ENCODE measurements around the gene DCP1B. TPM values are rescaled to one million over a fixed set of nuclear protein-coding genes. Genes with fewer than 3 reads are reported as not detected.

Gene DCP1B
- total RNA-seq, 2 donors from 2014 or later, result 9.7 to 10.5 TPM

DNA sequence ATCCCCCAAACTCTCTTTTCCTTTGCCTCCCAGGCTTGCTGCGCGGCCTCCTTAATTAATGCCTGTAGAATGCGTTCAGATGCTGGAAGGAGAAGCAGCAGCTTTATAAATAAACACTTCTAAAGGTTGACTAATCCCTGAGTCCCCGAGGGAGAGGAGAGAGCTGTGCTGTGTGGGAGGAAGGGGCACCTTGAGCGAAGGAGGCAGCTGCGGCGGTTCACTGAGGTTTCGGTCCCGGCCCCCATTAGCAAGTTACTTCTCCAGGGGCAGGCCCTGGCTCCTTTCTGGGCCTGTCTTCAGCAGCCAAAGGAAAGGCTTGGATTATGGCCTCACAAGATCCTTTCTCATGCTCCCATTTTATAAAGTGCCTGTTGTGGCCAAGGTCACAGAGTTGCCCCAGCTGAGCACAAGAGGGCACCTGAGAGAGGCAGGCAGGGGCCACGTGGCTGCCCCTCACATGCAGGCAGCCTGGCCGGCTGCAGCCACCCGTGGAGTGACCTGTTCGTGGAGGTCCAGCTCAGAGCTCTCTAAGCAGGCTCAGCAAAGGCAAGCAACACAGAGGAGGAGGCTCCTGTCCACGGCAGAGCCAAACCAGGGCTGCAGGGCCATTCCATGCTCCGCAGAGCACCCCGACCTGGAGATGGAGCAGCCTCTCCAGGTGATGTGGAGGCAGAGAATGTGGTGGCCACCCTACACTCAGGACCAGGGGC is 70.8 kb downstream of the DCP1B start:
- Mint-ChIP-seq H3K27ac (no peak overlapping the region), H3K4me1 (peaks cover 17% of the 10 kb centered on the region), H3K27me3 (no peaks in the 10 kb centered on the region), H3K4me3 (no peak overlapping the region), H3K36me3 (ENCODE audit: low read depth) (peaks cover 5% of the 10 kb centered on the region)
- no peaks in the 10 kb centered on the region for H3K9me3 ChIP-seq (ENCODE audit: control insufficient read depth, low read length, poor library complexity, severe bottlenecking)
- no peak for ATAC-seq
- no peak for DNase-seq

DNA sequence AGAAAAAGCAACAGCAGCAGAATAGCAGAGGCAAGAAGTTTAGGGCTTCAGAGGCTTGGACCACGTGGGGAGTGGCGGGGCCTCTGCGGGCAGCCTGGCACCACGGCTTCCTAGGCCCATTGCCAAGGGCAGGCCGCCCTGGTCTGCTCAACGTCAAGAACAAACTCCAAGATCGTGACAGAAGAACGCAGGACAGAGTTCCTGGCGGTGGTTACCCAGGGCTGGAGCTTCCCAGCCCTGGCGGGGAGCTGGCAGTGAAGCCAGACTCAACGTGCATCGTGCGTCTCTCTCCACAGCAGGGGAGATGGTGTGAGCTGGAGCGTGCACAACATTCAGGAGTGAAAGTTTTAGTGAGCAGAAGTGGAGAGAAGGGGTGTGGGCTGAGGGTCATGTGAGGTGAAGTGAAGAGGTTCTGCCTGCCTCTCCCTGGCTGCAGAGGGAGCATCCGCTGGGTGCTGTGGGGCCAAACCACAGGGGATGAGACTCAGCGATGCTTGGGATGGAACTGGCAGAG is 71.9 kb downstream of the DCP1B start:
- no peak overlapping the region for H3K27ac Mint-ChIP-seq
- H3K4me3 Mint-ChIP-seq, result no peak overlapping the region
- ATAC-seq (no peak), DNase-seq (no peak)
- H3K4me1 Mint-ChIP-seq, result peaks cover 17% of the 10 kb centered on the region
- no peaks in the 10 kb centered on the region for H3K9me3 ChIP-seq (ENCODE audit: control insufficient read depth, low read length, poor library complexity, severe bottlenecking)
- no peaks in the 10 kb centered on the region for H3K27me3 Mint-ChIP-seq
- peaks cover 5% of the 10 kb centered on the region for H3K36me3 Mint-ChIP-seq (ENCODE audit: low read depth)

DNA sequence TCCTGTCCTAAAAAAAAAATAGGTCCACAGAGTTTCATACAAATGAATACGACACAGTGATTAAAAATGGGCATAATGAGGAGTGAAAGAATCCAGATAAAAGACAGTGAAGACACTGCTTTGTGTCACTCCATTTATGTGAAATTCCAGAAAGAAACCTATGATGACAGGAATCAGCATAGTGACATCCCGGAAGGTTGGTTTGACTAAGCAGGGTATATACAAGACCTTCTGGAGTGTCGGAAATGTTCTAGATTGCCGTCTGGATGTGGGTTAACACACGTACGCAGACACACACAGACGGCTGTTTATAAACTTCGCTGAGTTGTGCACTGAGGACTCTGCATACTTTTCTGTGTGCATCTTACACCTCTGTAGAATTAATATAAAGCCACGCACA is 72.6 kb downstream of the DCP1B start:
- Mint-ChIP-seq H3K27me3 (peaks cover under 1% of the 10 kb centered on the region), H3K4me3 (no peak overlapping the region), H3K4me1 (peaks cover 17% of the 10 kb centered on the region), H3K27ac (no peak overlapping the region), H3K36me3 (ENCODE audit: low read depth) (peaks cover 5% of the 10 kb centered on the region)
- ATAC-seq, result no peak
- no peaks in the 10 kb centered on the region for H3K9me3 ChIP-seq (ENCODE audit: control insufficient read depth, low read length, poor library complexity, severe bottlenecking)
- DNase-seq, result no peak

DNA sequence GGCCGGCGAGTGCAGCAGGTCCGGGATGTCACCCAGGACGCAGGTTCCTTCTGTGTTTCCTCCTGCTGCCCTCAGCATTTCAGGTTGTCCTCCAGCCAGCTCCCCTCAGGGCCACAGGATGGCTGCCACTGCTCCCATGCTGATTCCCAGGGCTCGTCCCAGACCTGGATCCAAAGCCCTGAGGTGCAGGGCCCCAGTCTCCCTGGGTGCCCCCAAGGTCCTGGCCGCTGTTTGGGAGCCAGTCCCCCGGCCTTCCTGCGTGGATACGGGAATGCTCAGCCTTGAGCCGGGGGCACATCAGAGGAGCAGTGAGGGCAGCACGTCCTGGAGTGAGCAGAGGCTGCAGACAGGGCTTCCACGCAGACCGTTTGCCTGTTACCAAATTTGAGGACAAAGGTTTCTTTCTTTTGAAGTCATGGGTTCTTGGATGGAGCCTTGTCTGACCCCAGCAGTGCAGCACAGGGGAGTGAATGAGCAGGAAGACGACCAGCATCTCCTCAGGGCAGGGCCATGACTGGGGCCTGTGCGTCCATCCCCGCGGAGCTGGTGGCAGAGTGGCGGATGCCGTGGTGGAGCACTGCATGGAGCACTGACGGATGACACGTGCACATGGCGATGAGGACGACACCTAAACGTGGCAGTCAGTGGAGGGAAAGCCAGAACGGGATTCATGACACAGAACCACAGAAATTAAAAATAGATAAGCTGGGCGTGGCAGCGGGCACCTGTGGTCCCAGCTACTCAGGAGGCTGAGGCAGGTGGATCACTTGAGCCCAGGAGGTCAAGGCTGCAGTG is 73.3 kb downstream of the DCP1B start:
- H3K36me3 Mint-ChIP-seq (ENCODE audit: low read depth), result peaks cover 2% of the 10 kb centered on the region
- peaks cover 17% of the 10 kb centered on the region for H3K4me1 Mint-ChIP-seq
- ATAC-seq (no peak), DNase-seq (no peak)
- H3K9me3 ChIP-seq (ENCODE audit: control insufficient read depth, low read length, poor library complexity, severe bottlenecking), result no peaks in the 10 kb centered on the region
- H3K4me3 Mint-ChIP-seq, result no peak overlapping the region
- H3K27me3 Mint-ChIP-seq, result peaks cover 7% of the 10 kb centered on the region
- H3K27ac Mint-ChIP-seq, result peak overlapping the region; percentile 63

DNA sequence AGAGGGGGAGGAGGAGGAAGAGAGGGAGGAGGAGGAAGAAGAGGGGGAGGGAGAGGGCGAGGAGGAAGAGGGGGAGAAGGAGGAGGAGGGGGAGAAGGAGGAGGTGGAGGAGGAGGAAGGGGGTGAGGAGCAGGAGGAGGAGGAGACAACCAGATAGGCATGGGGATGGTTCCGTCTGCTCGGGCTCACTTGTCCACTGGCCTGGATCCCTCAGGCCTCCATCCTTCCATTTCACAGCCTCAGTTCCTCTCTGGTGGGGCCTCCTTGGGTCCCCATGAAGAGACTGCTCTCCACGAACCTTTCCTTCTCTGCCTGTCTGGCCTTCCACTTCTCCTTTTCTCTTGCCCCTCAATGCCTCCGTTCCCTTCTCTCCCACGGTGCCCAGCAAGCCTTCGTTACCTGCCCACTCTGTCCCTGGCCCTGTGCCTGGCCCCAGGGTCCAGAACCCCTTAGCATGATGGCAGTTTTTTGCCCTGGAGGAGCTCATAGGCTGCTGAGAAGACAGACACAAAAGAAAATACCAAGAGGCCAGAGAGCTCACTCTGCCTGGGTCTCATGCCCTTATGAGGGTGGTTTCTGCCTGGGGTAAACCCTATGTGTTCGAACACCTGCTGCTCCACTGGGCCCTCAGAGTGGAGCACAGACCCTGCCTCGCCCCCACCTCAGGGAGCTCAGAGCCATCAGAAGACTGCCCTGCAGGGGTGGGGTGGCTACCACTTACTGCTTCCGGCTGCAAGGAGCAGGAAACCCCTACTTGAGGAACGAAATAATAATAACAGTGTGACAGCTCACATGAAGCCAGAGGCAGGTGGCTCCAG is 74.1 kb downstream of the DCP1B start:
- H3K9me3 ChIP-seq (ENCODE audit: control insufficient read depth, low read length, poor library complexity, severe bottlenecking), result no peaks in the 10 kb centered on the region
- Mint-ChIP-seq H3K27me3 (peaks cover 7% of the 10 kb centered on the region), H3K27ac (peak overlapping the region; percentile 63), H3K4me3 (peak overlapping the region; percentile 47), H3K4me1 (peaks cover 16% of the 10 kb centered on the region), H3K36me3 (ENCODE audit: low read depth) (peaks cover 2% of the 10 kb centered on the region)
- no peak for DNase-seq
- no peak for ATAC-seq

DNA sequence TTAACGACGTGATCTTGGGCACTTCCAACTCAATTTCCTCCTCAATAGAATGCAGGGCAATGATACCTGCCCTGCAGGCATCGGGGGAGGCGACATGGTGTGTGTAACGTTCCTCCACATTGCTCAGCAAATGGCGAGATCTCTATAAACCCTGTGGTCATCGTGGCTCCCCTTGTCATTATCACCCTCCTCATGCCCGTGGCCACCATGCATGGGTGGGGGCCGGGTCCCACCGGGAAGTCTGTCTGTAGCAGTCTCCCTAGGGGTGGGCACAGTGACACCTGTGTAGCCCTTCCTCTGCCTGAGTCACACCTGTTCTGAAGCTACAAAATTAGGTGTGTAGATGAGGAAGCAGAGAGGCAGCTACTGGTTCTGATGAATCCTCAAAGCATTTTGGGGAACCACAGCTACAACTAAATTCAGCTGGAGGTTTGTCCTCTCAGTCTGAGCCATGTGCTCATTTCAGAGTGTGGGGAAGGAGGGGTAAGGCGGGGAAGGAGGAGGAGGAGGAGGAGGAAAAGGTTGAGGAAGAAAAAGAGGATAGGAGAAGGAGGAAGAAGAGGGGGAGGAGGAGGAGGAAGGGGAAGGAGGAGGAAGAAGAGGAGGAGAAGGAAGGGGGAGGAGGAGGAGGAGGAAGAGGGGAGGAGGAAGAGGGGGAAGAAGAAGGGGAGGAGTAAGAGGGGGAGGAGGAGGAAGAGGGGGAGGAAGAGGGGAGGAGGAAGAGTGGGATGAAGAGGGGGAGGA is 74.8 kb downstream of the DCP1B start:
- Mint-ChIP-seq H3K27ac (no peak overlapping the region), H3K4me3 (no peak overlapping the region), H3K36me3 (ENCODE audit: low read depth) (no peaks in the 10 kb centered on the region), H3K4me1 (peaks cover 22% of the 10 kb centered on the region), H3K27me3 (peaks cover 7% of the 10 kb centered on the region)
- no peak for DNase-seq
- no peaks in the 10 kb centered on the region for H3K9me3 ChIP-seq (ENCODE audit: control insufficient read depth, low read length, poor library complexity, severe bottlenecking)
- ATAC-seq, result no peak

DNA sequence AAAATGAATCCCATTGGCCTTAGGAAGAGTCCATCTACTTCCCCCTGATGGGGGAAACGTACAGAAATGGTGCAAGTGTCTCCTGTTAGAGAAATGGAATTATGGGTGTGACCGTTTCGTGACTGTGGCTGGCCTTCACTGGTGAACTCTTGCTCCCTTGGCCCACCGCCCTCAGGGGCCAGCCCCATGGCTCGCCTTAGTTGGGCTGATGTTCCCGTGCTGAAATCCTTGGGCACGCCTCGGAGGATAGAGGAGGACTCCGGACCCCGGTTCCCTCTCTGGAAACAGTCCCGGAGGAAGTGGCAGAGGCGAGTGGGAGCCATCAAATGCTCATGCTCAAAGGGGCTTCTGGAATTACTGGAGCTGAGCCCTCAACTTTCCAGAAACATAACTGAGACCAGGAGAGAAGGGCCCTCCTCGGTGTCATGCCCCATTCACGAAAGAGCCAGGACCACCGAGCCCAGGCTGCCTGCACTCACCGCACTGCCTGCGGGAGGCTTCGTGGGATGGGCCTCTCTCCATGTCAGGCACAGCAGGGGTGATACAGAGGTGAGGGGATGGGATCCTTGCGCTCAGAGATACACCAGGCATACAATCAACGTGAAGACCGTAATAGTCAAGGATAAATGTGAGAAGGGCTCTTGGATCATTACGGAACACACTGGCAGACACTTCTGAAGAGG is 75.7 kb downstream of the DCP1B start:
- no peak overlapping the region for H3K27ac Mint-ChIP-seq
- no peak for DNase-seq
- H3K36me3 Mint-ChIP-seq (ENCODE audit: low read depth), result no peaks in the 10 kb centered on the region
- no peak for ATAC-seq
- no peak overlapping the region for H3K4me3 Mint-ChIP-seq
- peaks cover 22% of the 10 kb centered on the region for H3K4me1 Mint-ChIP-seq
- H3K27me3 Mint-ChIP-seq, result peaks cover 9% of the 10 kb centered on the region
- no peaks in the 10 kb centered on the region for H3K9me3 ChIP-seq (ENCODE audit: control insufficient read depth, low read length, poor library complexity, severe bottlenecking)

DNA sequence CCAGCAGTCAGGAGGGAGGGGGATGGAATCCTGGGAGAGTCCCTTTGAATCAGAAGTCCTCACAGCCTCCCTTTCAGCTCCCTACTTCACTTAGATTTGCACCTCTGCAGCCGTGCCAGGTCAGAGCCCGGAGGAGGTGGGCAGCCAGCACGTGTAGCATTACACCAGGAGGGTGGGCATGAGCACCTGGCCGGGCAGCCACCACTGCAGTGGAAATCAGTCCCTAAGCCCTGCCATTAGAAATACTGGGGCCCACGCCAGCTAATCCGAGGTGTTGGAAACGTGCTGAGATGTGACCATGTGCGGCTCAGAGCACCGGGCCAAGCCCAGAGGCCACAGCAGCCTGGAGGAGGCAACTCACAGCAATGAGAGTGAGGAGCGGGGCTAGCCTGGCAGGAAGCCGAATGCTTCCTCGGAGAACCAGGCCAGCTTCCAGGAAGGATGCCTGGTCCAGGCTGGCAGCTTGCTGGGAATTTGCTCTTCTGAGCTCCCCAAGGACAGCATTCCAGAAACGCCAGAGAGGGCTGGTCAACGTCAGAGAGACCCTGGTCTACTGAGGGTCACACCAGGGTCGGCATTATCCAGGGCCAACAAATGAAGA is 76.4 kb downstream of the DCP1B start:
- H3K9me3 ChIP-seq (ENCODE audit: control insufficient read depth, low read length, poor library complexity, severe bottlenecking), result no peaks in the 10 kb centered on the region
- H3K4me3 Mint-ChIP-seq, result no peak overlapping the region
- peaks cover 2% of the 10 kb centered on the region for H3K36me3 Mint-ChIP-seq (ENCODE audit: low read depth)
- H3K27ac Mint-ChIP-seq, result no peak overlapping the region
- no peak for DNase-seq
- H3K4me1 Mint-ChIP-seq, result peaks cover 25% of the 10 kb centered on the region
- no peak for ATAC-seq
- H3K27me3 Mint-ChIP-seq, result peaks cover 15% of the 10 kb centered on the region

DNA sequence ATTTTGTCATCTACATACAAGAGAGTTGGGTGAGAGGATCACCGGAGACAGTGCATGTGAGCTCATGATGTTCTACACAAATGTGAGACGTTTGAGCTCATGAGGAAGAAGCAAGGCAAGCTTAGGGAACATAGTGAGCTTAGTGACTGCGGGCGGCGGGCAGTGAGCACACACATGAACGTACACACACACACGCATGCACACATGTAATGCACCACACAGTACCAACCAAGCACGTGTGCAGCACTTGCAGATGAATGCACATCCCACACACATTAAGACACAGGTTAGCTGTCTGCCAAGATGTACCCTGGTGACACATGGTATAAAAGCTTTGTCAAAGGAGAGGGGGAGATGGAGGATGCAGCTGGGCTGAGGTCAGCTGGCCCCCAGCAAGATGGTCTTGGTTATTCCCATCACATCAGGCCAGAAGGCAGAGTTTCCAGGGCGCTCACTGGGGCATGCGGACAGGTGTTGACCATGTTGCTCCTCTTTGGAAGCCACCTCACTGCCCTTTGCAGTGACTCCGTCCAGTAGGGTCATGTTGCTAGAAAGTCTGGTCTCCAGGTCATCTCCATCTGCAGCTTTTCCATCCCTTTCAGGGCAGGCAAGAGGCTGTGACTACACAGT is 77.1 kb downstream of the DCP1B start:
- Mint-ChIP-seq H3K36me3 (ENCODE audit: low read depth) (peaks cover 2% of the 10 kb centered on the region), H3K27ac (no peak overlapping the region), H3K4me3 (no peak overlapping the region), H3K27me3 (peaks cover 15% of the 10 kb centered on the region), H3K4me1 (peaks cover 22% of the 10 kb centered on the region)
- ATAC-seq (no peak), DNase-seq (no peak)
- no peaks in the 10 kb centered on the region for H3K9me3 ChIP-seq (ENCODE audit: control insufficient read depth, low read length, poor library complexity, severe bottlenecking)

DNA sequence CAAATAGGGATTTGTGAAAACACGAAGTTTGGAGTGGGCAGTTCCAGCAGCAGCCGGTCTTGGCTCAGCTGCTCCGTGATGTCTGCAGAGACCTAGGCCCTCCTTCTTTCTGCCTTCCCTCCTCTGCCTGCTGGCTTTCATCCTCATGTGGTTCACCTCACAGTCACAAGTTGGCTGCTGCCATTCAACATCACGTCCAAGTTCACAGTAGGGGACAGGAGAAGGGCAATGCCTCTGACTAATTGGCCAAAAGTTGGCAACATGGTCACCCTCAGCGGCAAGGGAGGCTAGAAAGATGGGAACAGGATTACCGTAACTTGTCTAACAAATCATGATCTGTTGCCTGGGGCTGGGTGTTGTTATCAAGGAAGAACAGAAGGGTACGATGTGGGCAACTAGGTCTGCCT is 78.0 kb downstream of the DCP1B start:
- no peak overlapping the region for H3K4me3 Mint-ChIP-seq

DNA sequence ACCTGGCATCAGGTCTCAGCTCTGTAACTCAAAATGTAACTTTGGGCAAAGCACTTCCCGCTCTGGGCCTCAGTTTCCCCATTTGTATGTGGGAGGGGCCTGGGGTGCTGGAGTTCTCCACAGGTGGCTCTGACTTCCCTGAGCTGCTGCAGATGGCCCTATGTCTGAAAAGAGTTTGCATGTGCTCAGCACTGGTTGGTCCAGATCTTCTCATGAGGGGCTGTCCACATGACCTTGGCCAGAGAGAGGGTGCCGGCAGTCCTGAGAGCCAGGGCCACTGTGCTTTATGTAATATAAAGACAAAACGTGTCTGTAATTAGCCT is 78.6 kb downstream of the DCP1B start:
- Mint-ChIP-seq H3K4me3 (no peak overlapping the region), H3K36me3 (ENCODE audit: low read depth) (peaks cover 2% of the 10 kb centered on the region), H3K27me3 (peaks cover 20% of the 10 kb centered on the region), H3K4me1 (peaks cover 22% of the 10 kb centered on the region), H3K27ac (no peak overlapping the region)
- DNase-seq, result no peak
- H3K9me3 ChIP-seq (ENCODE audit: control insufficient read depth, low read length, poor library complexity, severe bottlenecking), result no peaks in the 10 kb centered on the region
- ATAC-seq, result no peak

More for the DNA sequence above, 78.0 kb downstream of the DCP1B start:
- Mint-ChIP-seq H3K27me3 (peaks cover 15% of the 10 kb centered on the region), H3K36me3 (ENCODE audit: low read depth) (peaks cover 2% of the 10 kb centered on the region), H3K27ac (no peak overlapping the region), H3K4me1 (peaks cover 22% of the 10 kb centered on the region)
- ATAC-seq (no peak), DNase-seq (peak in 1 of 3 donors; percentile 6)
- no peaks in the 10 kb centered on the region for H3K9me3 ChIP-seq (ENCODE audit: control insufficient read depth, low read length, poor library complexity, severe bottlenecking)
